ENCODE data around the gene LSR. TPM values are rescaled to one million over a fixed set of nuclear protein-coding genes. Genes with fewer than 3 reads are reported as not detected.

LSR gene
- total and polyA plus RNA-seq, 2 of the 4 experiments (the other 2 are of a cell fraction), result 0.18 to 0.44 TPM

GRCh38 chr19:35284153-35285094, 35.6 kb downstream of the LSR start (continued):
- TF ChIP-seq CEBPB (IDR thresholded peaks at IDR 0.05; ENCODE audit: low read depth, low read length) (no peak), POLR2A (IDR thresholded peaks at IDR 0.05; ENCODE audit: low read depth, low read length) (no peak)

GRCh38 chr19:35285095-35285449, 36.3 kb downstream of the LSR start:
- no peak overlapping the region for H4K91ac ChIP-seq (ENCODE audit: insufficient read depth, low read depth, low read length)
- no peak overlapping the region for H3K18ac ChIP-seq (ENCODE audit: low read depth, low read length)
- in situ Hi-C loops (cut with MboI; ENCODE audit: low sequenced_read_pairs), result no loop called here
- CTCF ChIA-PET, result no interaction called here
- no peaks in the 10 kb centered on the region for H4K20me1 ChIP-seq (ENCODE audit: insufficient read depth, low read length)
- H2AFZ ChIP-seq (replicated peaks; ENCODE audit: low read length, poor library complexity), result no peak overlapping the region
- no peak overlapping the region for H2BK5ac ChIP-seq (ENCODE audit: low read depth, low read length, poor library complexity, severe bottlenecking)
- no peak overlapping the region for H3K23ac ChIP-seq (ENCODE audit: low read depth, low read length)
- no peak overlapping the region for H2BK120ac ChIP-seq (ENCODE audit: low read depth, low read length)
- no TSS peak for BruUV-seq (replicated peaks)
- no peak for TF ChIP-seq CTCF (conservative IDR thresholded peaks at IDR 0.05; ENCODE audit: low read depth, low read length)
- TF ChIP-seq ELK1 (IDR thresholded peaks at IDR 0.05; ENCODE audit: borderline replicate concordance, low read depth, low read length), result no peak
- H3K27me3 ChIP-seq (ENCODE audit: control insufficient read depth, insufficient read depth, low read length), result peaks cover 31% of the 10 kb centered on the region
- no peaks in the 10 kb centered on the region for H3K9me1 ChIP-seq (ENCODE audit: insufficient read depth, low read length)
- no peak overlapping the region for H3K56ac ChIP-seq (ENCODE audit: extremely low read depth, insufficient read depth, low read length)
- POLR2A ChIA-PET (ENCODE audit: unreplicated experiment), result no interaction called here
- intact Hi-C loops (cut with micrococcal nuclease), result no loop called here
- no peak overlapping the region for H2BK20ac ChIP-seq (ENCODE audit: low read depth, low read length)
- H3K9me3 ChIP-seq (ENCODE audit: control insufficient read depth, insufficient read depth, low read length), result no peaks in the 10 kb centered on the region
- H3K4ac ChIP-seq (ENCODE audit: low read depth, low read length), result no peak overlapping the region
- H4K5ac ChIP-seq (ENCODE audit: low read depth, low read length), result no peak overlapping the region
- no peaks in the 10 kb centered on the region for H3K36me3 ChIP-seq (ENCODE audit: control insufficient read depth, insufficient read depth, low read length)
- no peak overlapping the region for H3K14ac ChIP-seq (replicated peaks; ENCODE audit: low read depth, low read length)
- ATAC-seq (ENCODE audit: low read depth) (no peak), DNase-seq (no peak)
- H3K4me2 ChIP-seq (ENCODE audit: low read depth, low read length), result no peak overlapping the region
- no peak overlapping the region for H3K9ac ChIP-seq (ENCODE audit: low read depth, low read length)
- no CpG with 5 or more reads among the region's 1 CpG for WGBS, 2 experiments (ENCODE audit: extremely low coverage in 2 of 2, insufficient read length in 1 of 2)
- H2AK9ac ChIP-seq (replicated peaks; ENCODE audit: low read depth, low read length, poor library complexity), result no peak overlapping the region
- H3K4me1 ChIP-seq (ENCODE audit: control insufficient read depth, insufficient read depth, low read length), result no peaks in the 10 kb centered on the region
- H2AK5ac ChIP-seq (ENCODE audit: low read depth, low read length), result no peak overlapping the region
- no peak overlapping the region for H4K8ac ChIP-seq (ENCODE audit: low read depth in 2 of 2, low read length in 2 of 2)
- no peak overlapping the region for H3K27ac ChIP-seq (ENCODE audit: insufficient read depth, low read length)
- no peak overlapping the region for H2BK15ac ChIP-seq (ENCODE audit: low read depth, low read length)
- no peaks in the 10 kb centered on the region for H3K79me1 ChIP-seq (ENCODE audit: low read depth in 1 of 2, low read length in 2 of 2)
- dilution Hi-C loops (cut with HindIII; ENCODE audit: low sequenced_read_pairs, unreplicated experiment), result no loop called here
- H3K4me3 ChIP-seq (ENCODE audit: insufficient read depth, low read depth, low read length), result no peak overlapping the region

Measured in IMR-90 (cell line).